Ectodermal cell (in vitro differentiated cells): ENCODE measurements around the gene DCDC1.
"Not testable (repeated sequence)": the region's sequence is repeated elsewhere in the genome, so short reads cannot be mapped to it uniquely, and the experiment has no call there.

Experiments
- H3K27ac ChIP-seq: 2 replicates; pipeline ENCODE4 v1.7.0; 2013; ENCODE audit warnings: mild to moderate bottlenecking, low read depth, low read length; ENCODE audit not compliant: insufficient read depth, poor library complexity, severe bottlenecking
- H3K27me3 ChIP-seq: 2 replicates; pipeline ENCODE4 v1.7.0; 2013; ENCODE audit warnings: mild to moderate bottlenecking, low read length; ENCODE audit not compliant: insufficient read depth, control insufficient read depth, poor library complexity, severe bottlenecking
- H3K36me3 ChIP-seq: one replicate; pipeline ENCODE4 v1.7.0; 2013; ENCODE audit warnings: low read length; ENCODE audit not compliant: control insufficient read depth, insufficient read depth
- H3K4me1 ChIP-seq: one replicate; pipeline ENCODE4 v1.7.0; 2013; ENCODE audit warnings: low read length; ENCODE audit not compliant: control insufficient read depth, insufficient read depth
- H3K4me3 ChIP-seq: 2 replicates; pipeline ENCODE4 v1.7.0; 2013; ENCODE audit warnings: low read depth, low read length, control low read depth; ENCODE audit not compliant: insufficient read depth
- H3K9me3 ChIP-seq: 2 replicates; pipeline ENCODE4 v1.7.0; 2013; ENCODE audit warnings: mild to moderate bottlenecking, low read length, moderate library complexity; ENCODE audit not compliant: control insufficient read depth
- WGBS, 2 experiments: methylation state at CpG; one replicate each; pipeline ENCODE4 v1.1.7; 2013; ENCODE audit warnings: missing lambda C conversion rate in 2 of 2; 5-methylcytosine and 5-hydroxymethylcytosine counted together

Gene DCDC1

DNA sequence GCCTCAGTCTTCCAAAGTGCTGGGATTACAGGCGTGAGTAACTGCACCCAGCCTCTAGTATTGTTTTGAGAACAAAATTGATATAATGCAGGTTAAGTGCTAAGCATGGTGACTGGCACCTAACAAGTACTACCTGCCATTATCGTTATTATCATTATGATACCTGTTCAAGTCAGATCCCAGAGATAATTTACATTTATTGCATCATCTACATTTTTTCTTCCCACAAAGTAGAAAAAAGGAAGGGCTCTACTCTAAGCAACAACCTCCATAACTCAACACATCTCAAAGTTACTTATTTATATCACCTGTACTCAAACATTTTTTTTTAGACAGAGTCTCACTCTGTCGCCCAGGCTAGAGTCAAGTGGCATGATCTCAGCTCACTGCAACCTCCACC lies 42.1 kb downstream of the DCDC1 start:
- H3K9me3 ChIP-seq, result no peaks in the 10 kb centered on the region
- H3K27me3 ChIP-seq, result no peaks in the 10 kb centered on the region
- no peak overlapping the region for H3K4me3 ChIP-seq
- no peaks in the 10 kb centered on the region for H3K36me3 ChIP-seq
- H3K4me1 ChIP-seq, result no peaks in the 10 kb centered on the region
- H3K27ac ChIP-seq, result no peak overlapping the region
- WGBS, 2 experiments, result 87 to 97% methylated on average over 3 of the region's 3 CpGs

GRCh38 chr11:31326470-31327148 lies 42.9 kb downstream of the DCDC1 start:
- no peaks in the 10 kb centered on the region for H3K4me1 ChIP-seq
- no peaks in the 10 kb centered on the region for H3K9me3 ChIP-seq
- no peak overlapping the region for H3K4me3 ChIP-seq
- H3K27me3 ChIP-seq, result no peaks in the 10 kb centered on the region
- H3K27ac ChIP-seq, result no peak overlapping the region
- H3K36me3 ChIP-seq, result no peaks in the 10 kb centered on the region
- 91 to 100% methylated on average over 1 to 2 of the region's 2 CpGs for WGBS, 2 experiments

DNA sequence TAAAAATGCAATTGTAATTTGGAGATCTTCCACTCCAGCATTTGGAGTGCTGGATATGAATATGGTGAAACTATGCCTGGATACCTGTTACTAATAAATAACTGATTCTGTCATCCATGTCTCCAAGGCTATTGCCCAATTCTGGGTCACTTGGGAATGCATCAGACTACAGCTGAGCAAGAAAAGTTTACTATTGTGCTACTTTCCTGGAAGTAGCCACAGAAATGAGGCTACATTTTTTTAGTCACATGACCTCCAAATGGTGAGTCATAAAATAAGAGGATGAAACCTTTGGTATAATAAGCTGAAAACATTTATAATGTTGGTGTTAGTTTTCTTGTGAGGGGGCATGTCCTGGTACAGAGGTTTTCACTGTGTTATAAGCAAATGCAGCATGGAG lies 44.4 kb downstream of the DCDC1 start:
- H3K27me3 ChIP-seq, result no peaks in the 10 kb centered on the region
- no peaks in the 10 kb centered on the region for H3K9me3 ChIP-seq
- H3K27ac ChIP-seq, result no peak overlapping the region
- no peaks in the 10 kb centered on the region for H3K36me3 ChIP-seq
- H3K4me3 ChIP-seq, result no peak overlapping the region
- H3K4me1 ChIP-seq, result no peaks in the 10 kb centered on the region

- Histone ChIP-seq H3K4me1 (no peaks in the 10 kb centered on the region), H3K36me3 (no peaks in the 10 kb centered on the region), H3K4me3 (no peak overlapping the region), H3K27me3 (no peaks in the 10 kb centered on the region), H3K9me3 (no peaks in the 10 kb centered on the region), H3K27ac (no peak overlapping the region)
- WGBS, 2 experiments, result 94% methylated on average over 3 to 4 of the region's 4 CpGs
Measured at GRCh38 chr11:31323145-31323544, 46.4 kb downstream of the DCDC1 start.

DNA sequence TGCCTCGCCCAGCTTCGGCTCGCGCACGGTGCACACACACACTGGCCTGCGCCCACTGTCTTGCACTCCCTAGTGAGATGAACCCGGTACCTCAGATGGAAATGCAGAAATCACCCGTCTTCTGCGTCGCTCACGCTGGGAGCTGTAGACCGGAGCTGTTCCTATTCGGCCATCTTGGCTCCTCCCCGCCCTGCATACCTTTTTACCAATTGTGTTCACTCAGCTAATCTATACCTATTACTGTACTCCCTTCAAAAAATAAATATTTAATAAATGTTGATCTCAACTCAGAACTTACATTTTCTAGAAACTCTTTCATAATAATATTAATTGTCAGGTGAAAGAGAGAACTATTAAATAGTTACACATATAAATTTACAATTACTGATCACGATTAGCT lies 48.0 kb downstream of the DCDC1 start:
- not testable (repeated sequence) for H3K4me3 ChIP-seq, H3K27me3 ChIP-seq, H3K4me1 ChIP-seq, H3K36me3 ChIP-seq, H3K27ac ChIP-seq, H3K9me3 ChIP-seq
- 93 to 95% methylated on average over 15 of the region's 15 CpGs for WGBS, 2 experiments

DNA sequence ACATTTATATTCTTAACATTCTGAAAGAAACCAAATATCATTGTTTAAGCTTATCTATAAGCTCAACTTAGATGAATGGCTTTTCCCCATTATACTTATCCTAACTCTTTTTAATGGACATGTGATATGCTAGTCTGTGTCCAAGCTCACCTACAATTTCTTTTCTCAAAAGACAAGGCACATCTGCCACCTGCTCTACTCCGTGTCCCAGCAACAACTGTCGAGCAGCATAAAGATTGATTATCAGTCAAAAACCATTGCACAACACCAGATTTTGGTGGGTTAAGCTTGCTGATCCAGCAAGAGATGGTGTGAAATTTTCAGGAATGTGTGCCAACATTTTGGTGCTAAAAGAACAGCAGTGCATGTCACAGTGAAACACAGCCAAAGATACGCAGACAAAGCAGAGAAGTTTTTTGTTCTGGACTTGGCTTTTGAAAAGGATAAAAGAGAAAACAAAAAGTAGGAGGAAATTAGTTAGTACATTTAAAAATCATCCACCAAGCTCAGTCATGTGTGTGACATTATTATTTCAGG lies 65.8 kb downstream of the DCDC1 start:
- no peaks in the 10 kb centered on the region for H3K27me3 ChIP-seq
- H3K36me3 ChIP-seq, result no peaks in the 10 kb centered on the region
- H3K4me3 ChIP-seq, result no peak overlapping the region
- no peaks in the 10 kb centered on the region for H3K9me3 ChIP-seq
- 83 to 93% methylated on average over 3 of the region's 3 CpGs for WGBS, 2 experiments
- no peaks in the 10 kb centered on the region for H3K4me1 ChIP-seq
- H3K27ac ChIP-seq, result no peak overlapping the region

DNA sequence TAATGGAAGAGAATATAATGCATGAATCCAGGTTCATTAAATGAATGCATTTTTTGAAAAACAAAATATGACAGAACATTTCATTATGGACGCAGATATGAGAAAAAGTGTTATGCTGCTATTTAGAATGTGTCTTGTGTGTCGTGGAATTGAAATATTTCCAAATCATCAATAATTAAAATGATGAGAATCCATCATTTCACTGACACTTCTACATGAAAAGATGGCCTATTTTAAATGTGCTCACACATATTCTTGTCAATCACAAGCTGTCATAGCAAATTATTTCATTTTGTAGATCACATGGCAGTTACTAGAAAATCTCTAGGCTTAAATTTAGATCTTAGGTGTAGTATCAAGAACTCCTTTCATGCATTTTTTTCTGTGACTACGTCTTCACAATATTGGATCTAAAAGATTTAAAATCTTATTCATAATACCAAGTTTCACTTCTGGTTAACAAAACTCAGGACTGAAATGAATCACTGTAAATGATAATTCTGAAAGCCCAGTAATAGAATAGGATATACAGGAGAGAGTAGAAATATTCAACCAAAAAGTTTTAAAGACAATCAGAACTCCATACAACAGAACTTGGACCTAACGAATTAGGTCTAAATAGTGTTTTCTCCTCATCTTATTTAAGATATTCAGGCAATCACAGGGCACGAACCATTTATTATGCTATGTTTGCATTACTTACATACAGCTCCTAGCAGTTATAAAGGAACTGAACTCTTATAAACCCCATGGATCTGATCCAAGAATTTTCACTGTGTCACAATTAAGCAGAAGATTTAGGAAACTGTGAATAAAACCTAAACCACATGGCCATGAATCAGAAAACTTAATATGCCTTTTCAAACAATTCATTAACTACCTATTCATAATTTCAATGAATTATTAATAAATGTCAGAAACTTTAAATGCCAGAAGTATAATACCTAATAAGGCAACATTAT lies 67.7 kb downstream of the DCDC1 start:
- WGBS, 2 experiments, result 91 to 94% methylated on average over 3 to 4 of the region's 5 CpGs
- no peak overlapping the region for H3K27ac ChIP-seq

GRCh38 chr11:31295308-31295707 lies 74.2 kb downstream of the DCDC1 start:
- Histone ChIP-seq H3K27ac (no peak overlapping the region), H3K27me3 (no peaks in the 10 kb centered on the region), H3K36me3 (no peaks in the 10 kb centered on the region), H3K4me1 (no peaks in the 10 kb centered on the region), H3K4me3 (no peak overlapping the region), H3K9me3 (no peaks in the 10 kb centered on the region)
- WGBS, 2 experiments, result 92 to 95% methylated on average over 3 of the region's 3 CpGs

More for the DNA sequence above, 67.7 kb downstream of the DCDC1 start:
- Histone ChIP-seq H3K4me3 (no peak overlapping the region), H3K27me3 (no peaks in the 10 kb centered on the region), H3K4me1 (no peaks in the 10 kb centered on the region), H3K9me3 (no peaks in the 10 kb centered on the region), H3K36me3 (no peaks in the 10 kb centered on the region)

- H3K4me1 ChIP-seq, H3K27ac ChIP-seq, H3K9me3 ChIP-seq, H3K4me3 ChIP-seq, H3K27me3 ChIP-seq, H3K36me3 ChIP-seq: not testable (repeated sequence)
- WGBS, 2 experiments, result 93 to 95% methylated on average over 3 of the region's 3 CpGs
Measured at GRCh38 chr11:31273527-31273926, 96.0 kb downstream of the DCDC1 start.

DNA sequence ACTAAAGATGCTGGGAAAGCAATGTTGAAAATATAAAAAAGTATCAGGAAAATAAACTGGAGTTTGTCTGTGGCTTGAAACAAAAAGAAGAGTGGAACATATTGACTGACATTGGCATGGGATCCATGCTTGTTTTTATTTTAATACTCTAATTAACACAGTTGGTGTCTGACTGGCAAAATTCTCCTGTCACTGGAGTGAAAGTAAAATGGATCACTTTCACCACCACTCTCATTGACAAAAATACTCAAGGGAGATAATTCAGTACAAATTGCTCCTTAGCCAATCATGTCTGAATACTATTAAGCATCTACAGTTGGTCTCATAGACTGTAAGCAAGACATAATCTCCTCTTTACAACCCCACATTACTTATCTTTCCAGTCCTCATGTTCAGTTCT lies 101.8 kb downstream of the DCDC1 start:
- H3K27me3 ChIP-seq, result no peaks in the 10 kb centered on the region
- H3K4me3 ChIP-seq, result no peak overlapping the region
- H3K27ac ChIP-seq, result no peak overlapping the region
- no peaks in the 10 kb centered on the region for H3K9me3 ChIP-seq
- H3K4me1 ChIP-seq, result no peaks in the 10 kb centered on the region
- no peaks in the 10 kb centered on the region for H3K36me3 ChIP-seq
